SU-DHL-6 (cell line): Measurements from ENCODE around the gene RAE1.

Experiments used
- CTCF ChIP-seq: fragments of 200-600 bp; sonication (generic); IDR thresholded peaks from one replicate; pipeline ENCODE4 v1.5.1; 2017; ENCODE audit warnings: antibody characterized with exemption, mild to moderate bottlenecking, low read length, moderate library complexity; ENCODE audit not compliant: insufficient read depth, poor library complexity, severe bottlenecking
- EZH2phosphoT487 ChIP-seq: fragments of 200-600 bp; sonication (generic), shearing (Covaris generic); conservative IDR thresholded peaks from 2 replicates; pipeline ENCODE4 v1.6.1; 2018; ENCODE audit warnings: mild to moderate bottlenecking, antibody characterized with exemption, low read length, moderate library complexity, mixed read lengths

- TF ChIP-seq EZH2phosphoT487 (no peak), CTCF (no peak)
Observed at GRCh38 chr20:57408131-57408530, 57.1 kb downstream of the RAE1 start.
